ENCODE results near the gene TTC17. TPM values are rescaled to one million over a fixed set of nuclear protein-coding genes. Genes with fewer than 3 reads are reported as not detected.

The TTC17 gene
- total RNA-seq, 1 donor from 2014 or later: 58.5 TPM

DNA sequence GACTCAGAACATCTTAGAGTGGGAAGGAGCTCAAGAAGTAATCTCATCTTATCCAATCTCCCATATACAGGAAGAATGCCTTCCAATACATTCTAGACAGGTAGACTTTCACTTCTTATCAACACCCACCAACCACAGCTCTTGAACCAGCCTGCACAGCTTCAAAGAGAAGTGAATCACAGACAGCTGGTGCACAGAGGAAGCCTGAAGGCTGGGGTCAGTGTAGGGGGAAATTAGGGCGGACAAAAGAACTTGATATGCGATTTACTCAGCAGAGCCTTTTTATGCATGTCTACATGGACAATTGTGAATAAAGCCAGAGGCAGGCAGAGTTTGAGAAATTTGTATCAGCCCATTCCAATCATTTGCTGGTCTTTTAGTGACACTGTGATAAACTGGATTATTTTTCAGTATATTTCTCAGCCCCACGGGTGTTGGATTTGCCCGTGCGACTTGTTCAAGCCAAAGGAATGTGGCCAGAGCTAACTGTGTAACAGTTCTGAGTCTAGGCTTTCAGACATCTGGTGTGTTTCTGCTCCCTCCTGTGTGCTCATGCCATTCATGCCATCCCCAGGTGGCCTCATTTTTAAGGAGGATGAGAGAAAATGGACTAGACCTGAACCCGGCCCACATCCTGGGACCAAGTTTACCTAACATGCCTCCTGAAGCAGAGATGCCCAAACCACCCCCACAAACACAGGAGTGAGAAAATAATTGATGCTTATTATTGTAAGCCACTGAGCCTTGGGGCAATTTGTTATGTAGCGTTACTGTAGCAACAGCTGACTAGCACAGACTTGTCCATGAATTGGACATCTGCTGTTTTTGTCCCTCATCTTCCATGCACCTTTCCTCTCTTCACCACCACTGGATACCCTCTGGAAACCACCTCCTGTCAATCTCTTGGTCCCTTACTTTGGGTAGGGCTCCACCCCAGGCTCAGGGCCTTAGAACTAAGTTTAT lies 184.3 kb downstream of the TTC17 start:
- peaks cover 19% of the 10 kb centered on the region for H3K27me3 ChIP-seq (ENCODE audit: control insufficient read depth, insufficient read depth, low read length)
- H3K36me3 ChIP-seq (ENCODE audit: control insufficient read depth, insufficient read depth, low read length): no peaks in the 10 kb centered on the region
- DNase-seq (ENCODE audit: low read depth): no peak
- TF ChIP-seq, protein P1, sequence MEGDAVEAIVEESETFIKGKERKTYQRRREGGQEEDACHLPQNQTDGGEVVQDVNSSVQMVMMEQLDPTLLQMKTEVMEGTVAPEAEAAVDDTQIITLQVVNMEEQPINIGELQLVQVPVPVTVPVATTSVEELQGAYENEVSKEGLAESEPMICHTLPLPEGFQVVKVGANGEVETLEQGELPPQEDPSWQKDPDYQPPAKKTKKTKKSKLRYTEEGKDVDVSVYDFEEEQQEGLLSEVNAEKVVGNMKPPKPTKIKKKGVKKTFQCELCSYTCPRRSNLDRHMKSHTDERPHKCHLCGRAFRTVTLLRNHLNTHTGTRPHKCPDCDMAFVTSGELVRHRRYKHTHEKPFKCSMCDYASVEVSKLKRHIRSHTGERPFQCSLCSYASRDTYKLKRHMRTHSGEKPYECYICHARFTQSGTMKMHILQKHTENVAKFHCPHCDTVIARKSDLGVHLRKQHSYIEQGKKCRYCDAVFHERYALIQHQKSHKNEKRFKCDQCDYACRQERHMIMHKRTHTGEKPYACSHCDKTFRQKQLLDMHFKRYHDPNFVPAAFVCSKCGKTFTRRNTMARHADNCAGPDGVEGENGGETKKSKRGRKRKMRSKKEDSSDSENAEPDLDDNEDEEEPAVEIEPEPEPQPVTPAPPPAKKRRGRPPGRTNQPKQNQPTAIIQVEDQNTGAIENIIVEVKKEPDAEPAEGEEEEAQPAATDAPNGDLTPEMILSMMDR (IDR thresholded peaks at IDR 0.05; ENCODE audit: insufficient read depth, low read length, poor library complexity, severe bottlenecking): no peak
- H3K4me3 ChIP-seq (ENCODE audit: low read depth, low read length): no peak overlapping the region

Other genes starting within 250 kb of the TTC17 start
- gene API5, start 46.9 kb upstream of the TTC17 start, total RNA-seq: 117 and 132 TPM in 2 replicates